Testis (tissue), 2 donors: ENCODE results near the gene TRPM3.

ENCODE experiments used
- POLR2A ChIP-seq: fragments of 450-650 bp; IDR thresholded peaks from one replicate; pipeline ENCODE4 v1.6.1; 2017; ENCODE audit warnings: antibody characterized with exemption, mild to moderate bottlenecking, moderate library complexity
- TF ChIP-seq, protein P1 (sequence below), 3 experiments: fragments of 450-650 bp in 2 of 3; fragments of 200-600 bp in 1 of 3; sonication (generic) in 1 of 3; IDR thresholded peaks; one replicate each; pipeline ENCODE4 v1.5.1; 2016 to 2019; ENCODE audit warnings: antibody characterized with exemption in 3 of 3, mild to moderate bottlenecking in 2 of 3, moderate library complexity in 1 of 3

DNA sequence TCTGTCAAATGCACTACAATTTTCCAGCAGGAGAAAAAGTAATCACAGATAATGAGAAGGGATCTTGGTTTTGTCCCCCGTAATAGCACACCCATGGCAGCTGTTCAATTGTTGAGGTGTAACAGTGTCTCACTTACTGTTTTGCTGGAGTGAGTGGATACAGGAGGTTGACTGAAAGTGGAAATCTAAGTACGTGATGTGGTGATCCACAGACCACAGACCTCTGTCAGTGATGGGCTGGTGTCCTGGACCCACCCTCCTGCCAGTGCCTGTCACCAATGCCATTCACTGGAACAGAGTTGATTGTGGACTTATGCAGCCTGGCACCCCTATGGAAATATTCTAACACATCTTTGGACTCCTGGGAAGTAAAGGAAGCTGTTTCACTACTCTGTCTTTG, 261.7 kb downstream of the TRPM3 start:
- TF ChIP-seq, protein P1, sequence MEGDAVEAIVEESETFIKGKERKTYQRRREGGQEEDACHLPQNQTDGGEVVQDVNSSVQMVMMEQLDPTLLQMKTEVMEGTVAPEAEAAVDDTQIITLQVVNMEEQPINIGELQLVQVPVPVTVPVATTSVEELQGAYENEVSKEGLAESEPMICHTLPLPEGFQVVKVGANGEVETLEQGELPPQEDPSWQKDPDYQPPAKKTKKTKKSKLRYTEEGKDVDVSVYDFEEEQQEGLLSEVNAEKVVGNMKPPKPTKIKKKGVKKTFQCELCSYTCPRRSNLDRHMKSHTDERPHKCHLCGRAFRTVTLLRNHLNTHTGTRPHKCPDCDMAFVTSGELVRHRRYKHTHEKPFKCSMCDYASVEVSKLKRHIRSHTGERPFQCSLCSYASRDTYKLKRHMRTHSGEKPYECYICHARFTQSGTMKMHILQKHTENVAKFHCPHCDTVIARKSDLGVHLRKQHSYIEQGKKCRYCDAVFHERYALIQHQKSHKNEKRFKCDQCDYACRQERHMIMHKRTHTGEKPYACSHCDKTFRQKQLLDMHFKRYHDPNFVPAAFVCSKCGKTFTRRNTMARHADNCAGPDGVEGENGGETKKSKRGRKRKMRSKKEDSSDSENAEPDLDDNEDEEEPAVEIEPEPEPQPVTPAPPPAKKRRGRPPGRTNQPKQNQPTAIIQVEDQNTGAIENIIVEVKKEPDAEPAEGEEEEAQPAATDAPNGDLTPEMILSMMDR (IDR thresholded peaks at IDR 0.05): no peak
- no peak for TF ChIP-seq POLR2A
